IPS-18a (cell line): Measurements from ENCODE around the gene SLC4A4.

ENCODE experiments used
- H3K27ac ChIP-seq: one replicate; pipeline ENCODE4 v1.5.1; 2013; ENCODE audit warnings: low read length
- H3K27me3 ChIP-seq: one replicate; pipeline ENCODE4 v1.6.1; 2013; ENCODE audit warnings: mild to moderate bottlenecking, low read length; ENCODE audit not compliant: control insufficient read depth, insufficient read depth
- H3K36me3 ChIP-seq: one replicate; pipeline ENCODE4 v1.6.1; 2013; ENCODE audit warnings: low read depth, low read length; ENCODE audit not compliant: control insufficient read depth
- H3K4me1 ChIP-seq: one replicate; pipeline ENCODE4 v1.6.1; 2013; ENCODE audit warnings: low read depth, low read length; ENCODE audit not compliant: control insufficient read depth
- H3K4me3 ChIP-seq: one replicate; pipeline ENCODE4 v1.5.1; 2013; ENCODE audit warnings: low read length
- H3K9ac ChIP-seq: one replicate; pipeline ENCODE4 v1.6.1; 2013; ENCODE audit warnings: mild to moderate bottlenecking, low read length, moderate library complexity
- H3K9me3 ChIP-seq: one replicate; pipeline ENCODE4 v1.6.1; 2013; ENCODE audit warnings: low read depth, low read length; ENCODE audit not compliant: control insufficient read depth

SLC4A4 gene

GRCh38 chr4:71449878-71450277 lies 111.1 kb downstream of the SLC4A4 start:
- Histone ChIP-seq H3K9me3 (no peaks in the 10 kb centered on the region), H3K4me1 (no peaks in the 10 kb centered on the region), H3K27me3 (no peaks in the 10 kb centered on the region), H3K36me3 (no peaks in the 10 kb centered on the region), H3K4me3 (no peak overlapping the region), H3K9ac (no peak overlapping the region), H3K27ac (no peak overlapping the region)

- H3K27ac ChIP-seq: no peak overlapping the region
- H3K9me3 ChIP-seq: no peaks in the 10 kb centered on the region
- H3K27me3 ChIP-seq: no peaks in the 10 kb centered on the region
- no peaks in the 10 kb centered on the region for H3K4me1 ChIP-seq
- no peak overlapping the region for H3K9ac ChIP-seq
- H3K4me3 ChIP-seq: no peak overlapping the region
- H3K36me3 ChIP-seq: no peaks in the 10 kb centered on the region
Observed at GRCh38 chr4:71453531-71453930, 114.7 kb downstream of the SLC4A4 start.

GRCh38 chr4:71456841-71457240 lies 118.0 kb downstream of the SLC4A4 start:
- Histone ChIP-seq H3K36me3 (no peaks in the 10 kb centered on the region), H3K9me3 (no peaks in the 10 kb centered on the region), H3K9ac (no peak overlapping the region), H3K27me3 (no peaks in the 10 kb centered on the region), H3K27ac (no peak overlapping the region), H3K4me1 (no peaks in the 10 kb centered on the region), H3K4me3 (no peak overlapping the region)

GRCh38 chr4:71460371-71460770 lies 121.6 kb downstream of the SLC4A4 start:
- H3K36me3 ChIP-seq: no peaks in the 10 kb centered on the region
- no peaks in the 10 kb centered on the region for H3K27me3 ChIP-seq
- no peak overlapping the region for H3K4me3 ChIP-seq
- no peak overlapping the region for H3K9ac ChIP-seq
- no peaks in the 10 kb centered on the region for H3K4me1 ChIP-seq
- no peak overlapping the region for H3K27ac ChIP-seq
- H3K9me3 ChIP-seq: no peaks in the 10 kb centered on the region

GRCh38 chr4:71461422-71461821 lies 122.6 kb downstream of the SLC4A4 start:
- Histone ChIP-seq H3K27ac (no peak overlapping the region), H3K4me3 (no peak overlapping the region)

GRCh38 chr4:71466775-71467174 lies 128.0 kb downstream of the SLC4A4 start:
- Histone ChIP-seq H3K9me3 (no peaks in the 10 kb centered on the region), H3K27ac (no peak overlapping the region), H3K4me3 (no peak overlapping the region), H3K27me3 (no peaks in the 10 kb centered on the region), H3K4me1 (no peaks in the 10 kb centered on the region), H3K9ac (no peak overlapping the region), H3K36me3 (no peaks in the 10 kb centered on the region)

More at GRCh38 chr4:71461422-71461821, 122.6 kb downstream of the SLC4A4 start:
- H3K4me1 ChIP-seq: no peaks in the 10 kb centered on the region
- no peaks in the 10 kb centered on the region for H3K27me3 ChIP-seq
- H3K9me3 ChIP-seq: no peaks in the 10 kb centered on the region
- no peak overlapping the region for H3K9ac ChIP-seq
- H3K36me3 ChIP-seq: no peaks in the 10 kb centered on the region

- no peaks in the 10 kb centered on the region for H3K4me1 ChIP-seq
- H3K27me3 ChIP-seq: no peaks in the 10 kb centered on the region
- no peak overlapping the region for H3K27ac ChIP-seq
- H3K9ac ChIP-seq: no peak overlapping the region
- no peaks in the 10 kb centered on the region for H3K36me3 ChIP-seq
- no peaks in the 10 kb centered on the region for H3K9me3 ChIP-seq
- H3K4me3 ChIP-seq: no peak overlapping the region
Observed at GRCh38 chr4:71468116-71468710, 129.4 kb downstream of the SLC4A4 start.

GRCh38 chr4:71469541-71469940 lies 130.7 kb downstream of the SLC4A4 start:
- H3K4me3 ChIP-seq: no peak overlapping the region
- no peaks in the 10 kb centered on the region for H3K27me3 ChIP-seq
- no peaks in the 10 kb centered on the region for H3K9me3 ChIP-seq
- no peaks in the 10 kb centered on the region for H3K4me1 ChIP-seq
- H3K36me3 ChIP-seq: no peaks in the 10 kb centered on the region
- no peak overlapping the region for H3K27ac ChIP-seq
- H3K9ac ChIP-seq: no peak overlapping the region

- no peaks in the 10 kb centered on the region for H3K9me3 ChIP-seq
- H3K4me3 ChIP-seq: no peak overlapping the region
- no peak overlapping the region for H3K27ac ChIP-seq
- no peaks in the 10 kb centered on the region for H3K27me3 ChIP-seq
- H3K36me3 ChIP-seq: no peaks in the 10 kb centered on the region
- no peaks in the 10 kb centered on the region for H3K4me1 ChIP-seq
- no peak overlapping the region for H3K9ac ChIP-seq
Observed at GRCh38 chr4:71470524-71470923, 131.7 kb downstream of the SLC4A4 start.

GRCh38 chr4:71472946-71473345 lies 134.1 kb downstream of the SLC4A4 start:
- no peaks in the 10 kb centered on the region for H3K9me3 ChIP-seq

GRCh38 chr4:71473541-71474240 lies 134.9 kb downstream of the SLC4A4 start:
- Histone ChIP-seq H3K4me1 (no peaks in the 10 kb centered on the region), H3K9ac (no peak overlapping the region), H3K4me3 (no peak overlapping the region), H3K9me3 (no peaks in the 10 kb centered on the region), H3K27ac (no peak overlapping the region), H3K27me3 (no peaks in the 10 kb centered on the region), H3K36me3 (no peaks in the 10 kb centered on the region)

More at GRCh38 chr4:71472946-71473345, 134.1 kb downstream of the SLC4A4 start:
- no peak overlapping the region for H3K9ac ChIP-seq
- H3K36me3 ChIP-seq: no peaks in the 10 kb centered on the region
- H3K4me3 ChIP-seq: no peak overlapping the region
- no peak overlapping the region for H3K27ac ChIP-seq
- H3K4me1 ChIP-seq: no peaks in the 10 kb centered on the region
- no peaks in the 10 kb centered on the region for H3K27me3 ChIP-seq

GRCh38 chr4:71474731-71475130 lies 135.9 kb downstream of the SLC4A4 start:
- Histone ChIP-seq H3K27me3 (no peaks in the 10 kb centered on the region), H3K36me3 (no peaks in the 10 kb centered on the region), H3K4me3 (no peak overlapping the region), H3K9me3 (no peaks in the 10 kb centered on the region), H3K9ac (no peak overlapping the region), H3K27ac (no peak overlapping the region), H3K4me1 (no peaks in the 10 kb centered on the region)
